Dermis blood vessel endothelial cell (primary cell): ENCODE results near the gene THOP1. TPM values are rescaled to one million over a fixed set of nuclear protein-coding genes. Genes with fewer than 3 reads are reported as not detected.

ENCODE experiments used
- DNase-seq: peaks from one replicate; pipeline ENCODE4 v3.0.0; 2010
- total RNA-seq: library from RNA; depleted of rRNA; stranded (reverse); fragments of >200 nt; gene quantifications from 2 replicates; pipeline ENCODE4 v1.2.3, GENCODE V29; 2014

THOP1 gene
- total RNA-seq, 1 donor from 2014 or later = 51.7 TPM

GRCh38 chr19:2804156-2805004 lies 19.1 kb downstream of the THOP1 start:
- DNase-seq = no peak

- no peak for DNase-seq
Observed at GRCh38 chr19:2805261-2805900, 20.1 kb downstream of the THOP1 start.

GRCh38 chr19:2805991-2806649 lies 20.8 kb downstream of the THOP1 start:
- DNase-seq = no peak

- DNase-seq = no peak
Observed at GRCh38 chr19:2806736-2807378, 21.6 kb downstream of the THOP1 start.

- no peak for DNase-seq
Observed at GRCh38 chr19:2807379-2808128, 22.3 kb downstream of the THOP1 start.

GRCh38 chr19:2808129-2808941 lies 23.0 kb downstream of the THOP1 start:
- no peak for DNase-seq

- no peak for DNase-seq
Observed at GRCh38 chr19:2809387-2810140, 24.3 kb downstream of the THOP1 start.

- DNase-seq = no peak
Observed at GRCh38 chr19:2810141-2811091, 25.1 kb downstream of the THOP1 start.

- no peak for DNase-seq
Observed at GRCh38 chr19:2811221-2811722, 26.0 kb downstream of the THOP1 start.

- DNase-seq = no peak
Observed at GRCh38 chr19:2811735-2812413, 26.6 kb downstream of the THOP1 start.

GRCh38 chr19:2812414-2813234 lies 27.3 kb downstream of the THOP1 start:
- DNase-seq = no peak

- DNase-seq = no peak
Observed at GRCh38 chr19:2813235-2814160, 28.2 kb downstream of the THOP1 start.

- DNase-seq = no peak
Observed at GRCh38 chr19:2814426-2814825, 29.1 kb downstream of the THOP1 start.

- DNase-seq = no peak
Observed at GRCh38 chr19:2815191-2815614, 29.9 kb downstream of the THOP1 start.

GRCh38 chr19:2815923-2816322 lies 30.6 kb downstream of the THOP1 start:
- DNase-seq = no peak

GRCh38 chr19:2816641-2817040 lies 31.3 kb downstream of the THOP1 start:
- no peak for DNase-seq
